Mesendoderm (in vitro differentiated cells): ENCODE results near the gene MYO1B.

Source experiments
- DNase-seq: peaks from one replicate; pipeline ENCODE4 v3.0.0; 2013
- H2AK5ac ChIP-seq: 2 replicates; pipeline ENCODE4 v1.6.1; 2013; ENCODE audit warnings: low read length, inconsistent platforms
- H2BK120ac ChIP-seq: 2 replicates; pipeline ENCODE4 v1.6.1; 2013; ENCODE audit warnings: low read depth, mild to moderate bottlenecking, low read length, moderate library complexity, mixed read lengths
- H2BK15ac ChIP-seq: replicated peaks from 2 replicates; pipeline ENCODE4 v1.6.1; 2013; ENCODE audit warnings: low read depth, mild to moderate bottlenecking, moderate library complexity
- H2BK5ac ChIP-seq: 2 replicates; pipeline ENCODE4 v1.6.1; 2013; ENCODE audit warnings: low read length, inconsistent platforms
- H3K18ac ChIP-seq: 2 replicates; pipeline ENCODE4 v1.6.1; 2013; ENCODE audit warnings: mild to moderate bottlenecking, low read length, mixed read lengths
- H3K23ac ChIP-seq: one replicate; pipeline ENCODE4 v1.6.1; 2013; ENCODE audit warnings: low read length
- H3K27ac ChIP-seq: 2 replicates; pipeline ENCODE4 v1.5.1; 2013; ENCODE audit warnings: low read depth, mild to moderate bottlenecking, inconsistent platforms, low read length, moderate library complexity
- H3K27me3 ChIP-seq: 2 replicates; pipeline ENCODE4 v1.6.1; 2013; ENCODE audit warnings: low read length, control low read depth, mild to moderate bottlenecking, inconsistent platforms; ENCODE audit not compliant: insufficient read depth, poor library complexity
- H3K36me3 ChIP-seq: 2 replicates; pipeline ENCODE4 v1.6.1; 2013; ENCODE audit warnings: low read length, inconsistent platforms; ENCODE audit not compliant: control insufficient read depth, insufficient read depth
- H3K4ac ChIP-seq: one replicate; pipeline ENCODE4 v1.6.1; 2013; ENCODE audit warnings: low read depth, mild to moderate bottlenecking, low read length, moderate library complexity
- H3K4me1 ChIP-seq: 2 replicates; pipeline ENCODE4 v1.6.1; 2013; ENCODE audit warnings: low read depth, low read length, inconsistent platforms; ENCODE audit not compliant: control insufficient read depth
- H3K4me2 ChIP-seq: 2 replicates; pipeline ENCODE4 v1.6.1; 2013; ENCODE audit warnings: low read length
- H3K4me3 ChIP-seq: 2 replicates; pipeline ENCODE4 v1.5.1; 2013; ENCODE audit warnings: mild to moderate bottlenecking, low read length
- H3K56ac ChIP-seq: one replicate; pipeline ENCODE4 v1.6.1; 2013; ENCODE audit warnings: low read length
- H3K79me1 ChIP-seq: 2 replicates; pipeline ENCODE4 v1.6.1; 2013; ENCODE audit warnings: low read length, inconsistent platforms
- H3K79me2 ChIP-seq: 2 replicates; pipeline ENCODE4 v1.6.1; 2013; ENCODE audit warnings: mild to moderate bottlenecking, low read length; ENCODE audit not compliant: control insufficient read depth, insufficient read depth
- H3K9ac ChIP-seq: 2 replicates; pipeline ENCODE4 v1.6.1; 2013; ENCODE audit warnings: low read length, inconsistent platforms
- H4K5ac ChIP-seq: one replicate; pipeline ENCODE4 v1.6.1; 2013; ENCODE audit warnings: low read length
- H4K8ac ChIP-seq: one replicate; pipeline ENCODE4 v1.6.1; 2013; ENCODE audit warnings: low read depth, mild to moderate bottlenecking, control low read depth, low read length, moderate library complexity
- WGBS: extraction: QIAGEN DNeasy Blood & Tissue Kit; methylation state at CpG from one replicate; pipeline ENCODE4 v1.1.7; 2013; ENCODE audit warnings: low lambda C conversion rate, missing lambda C conversion rate; ENCODE audit not compliant: insufficient coverage; ENCODE audit errors: extremely low coverage; 5-methylcytosine and 5-hydroxymethylcytosine counted together

The MYO1B gene

DNA sequence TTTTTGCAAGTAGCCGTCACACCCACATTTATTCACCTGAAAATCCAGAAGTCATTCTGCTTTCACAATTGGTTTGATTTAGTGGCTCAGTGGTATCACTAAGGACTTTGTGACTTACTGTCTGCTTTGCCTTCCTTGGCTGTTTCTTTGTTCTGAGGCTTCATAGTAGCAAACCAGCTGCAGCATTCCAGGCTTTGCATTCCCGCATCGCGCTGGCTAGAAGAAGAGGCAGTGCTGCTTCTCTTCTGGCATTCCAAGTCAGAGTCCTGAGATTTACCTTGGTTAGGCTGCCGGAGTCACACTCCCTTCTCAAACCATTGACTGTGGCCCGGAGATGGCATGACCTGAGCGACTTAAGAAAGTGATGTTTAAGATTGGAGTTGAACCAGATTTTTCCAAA is 35.1 kb downstream of the MYO1B start:
- no peak overlapping the region for H4K5ac ChIP-seq
- H3K23ac ChIP-seq: no peak overlapping the region
- H3K79me2 ChIP-seq: peaks cover 19% of the 10 kb centered on the region
- no peak overlapping the region for H4K8ac ChIP-seq
- no peak overlapping the region for H2BK15ac ChIP-seq
- no peak overlapping the region for H3K4ac ChIP-seq
- H3K27ac ChIP-seq: no peak overlapping the region
- H2BK120ac ChIP-seq: no peak overlapping the region
- DNase-seq: peak; percentile 88
- no peak overlapping the region for H2BK5ac ChIP-seq
- H3K4me2 ChIP-seq: no peak overlapping the region
- H3K27me3 ChIP-seq: no peaks in the 10 kb centered on the region
- peaks cover 28% of the 10 kb centered on the region for H3K79me1 ChIP-seq
- no peaks in the 10 kb centered on the region for H3K4me1 ChIP-seq
- no peak overlapping the region for H3K9ac ChIP-seq
- no CpG with 5 or more reads among the region's 7 CpGs for WGBS
- H3K36me3 ChIP-seq: no peaks in the 10 kb centered on the region
- H3K18ac ChIP-seq: no peak overlapping the region
- no peak overlapping the region for H3K56ac ChIP-seq
- H2AK5ac ChIP-seq: no peak overlapping the region
- H3K4me3 ChIP-seq: no peak overlapping the region

DNA sequence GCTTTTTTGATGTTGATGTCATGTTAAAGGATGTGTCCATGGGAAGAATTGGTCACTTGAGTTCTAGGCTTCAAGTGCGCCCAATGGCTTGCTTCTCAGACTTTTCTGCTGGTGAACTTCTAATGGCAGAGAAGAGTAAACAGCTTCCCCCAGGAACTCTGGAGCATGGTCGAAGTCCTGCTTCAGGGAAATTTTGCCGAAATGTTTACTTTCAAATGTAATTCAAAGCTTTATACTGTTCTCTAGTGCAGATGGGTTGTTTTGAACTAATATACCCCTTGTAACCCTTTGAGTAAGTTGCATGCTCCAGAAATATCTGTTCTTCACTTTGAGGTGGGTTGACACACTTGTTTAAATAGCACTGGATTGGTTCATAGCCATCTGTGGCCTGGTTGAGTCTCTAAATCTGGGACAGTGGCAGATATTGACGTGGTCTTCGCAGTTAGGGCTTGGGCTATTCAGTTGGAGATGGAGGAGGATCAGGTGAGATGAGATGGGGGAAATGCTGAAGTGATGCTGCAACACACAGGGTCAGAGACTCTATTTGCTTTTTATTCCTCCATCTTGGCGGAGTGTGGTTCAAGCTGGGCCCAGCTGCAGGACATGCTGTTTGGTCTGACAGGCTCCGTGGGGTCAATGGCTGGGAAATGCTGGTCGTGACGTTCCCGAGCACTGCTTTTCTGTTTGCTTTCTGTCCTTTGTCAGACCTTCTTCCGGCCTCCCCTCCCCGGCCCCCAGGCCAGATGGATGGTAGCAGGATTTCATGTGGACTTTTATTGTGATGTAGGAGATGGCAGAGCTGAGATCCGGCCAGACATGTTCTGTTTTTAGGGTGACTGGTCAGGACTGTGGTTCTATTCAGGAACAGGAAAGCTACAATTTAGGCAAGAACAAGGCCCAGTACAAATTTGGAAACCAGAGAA is 35.9 kb downstream of the MYO1B start:
- H3K4me3 ChIP-seq: no peak overlapping the region
- H3K36me3 ChIP-seq: no peaks in the 10 kb centered on the region
- H3K79me1 ChIP-seq: peaks cover 27% of the 10 kb centered on the region
- H4K5ac ChIP-seq: no peak overlapping the region
- no peak overlapping the region for H3K9ac ChIP-seq
- no peak overlapping the region for H2AK5ac ChIP-seq
- no peak overlapping the region for H4K8ac ChIP-seq
- H3K23ac ChIP-seq: no peak overlapping the region
- H2BK5ac ChIP-seq: no peak overlapping the region
- H3K4ac ChIP-seq: no peak overlapping the region
- H3K79me2 ChIP-seq: peaks cover 14% of the 10 kb centered on the region
- H3K18ac ChIP-seq: no peak overlapping the region
- H2BK120ac ChIP-seq: no peak overlapping the region
- no peak overlapping the region for H3K56ac ChIP-seq
- H2BK15ac ChIP-seq: no peak overlapping the region
- no peaks in the 10 kb centered on the region for H3K4me1 ChIP-seq
- no peak for DNase-seq
- H3K4me2 ChIP-seq: no peak overlapping the region
- no peaks in the 10 kb centered on the region for H3K27me3 ChIP-seq
- WGBS: no CpG with 5 or more reads among the region's 13 CpGs
- no peak overlapping the region for H3K27ac ChIP-seq

- no peaks in the 10 kb centered on the region for H3K27me3 ChIP-seq
- H3K23ac ChIP-seq: no peak overlapping the region
- H3K9ac ChIP-seq: no peak overlapping the region
- no peaks in the 10 kb centered on the region for H3K4me1 ChIP-seq
- no peak overlapping the region for H2AK5ac ChIP-seq
- no peak overlapping the region for H3K4me2 ChIP-seq
- no peak overlapping the region for H3K27ac ChIP-seq
- H3K79me2 ChIP-seq: peaks cover 20% of the 10 kb centered on the region
- DNase-seq: no peak
- H2BK120ac ChIP-seq: no peak overlapping the region
- peaks cover 31% of the 10 kb centered on the region for H3K79me1 ChIP-seq
- WGBS: no CpG with 5 or more reads among the region's 11 CpGs
- H2BK5ac ChIP-seq: no peak overlapping the region
- H3K4ac ChIP-seq: no peak overlapping the region
- H4K5ac ChIP-seq: no peak overlapping the region
- H4K8ac ChIP-seq: no peak overlapping the region
- no peak overlapping the region for H3K18ac ChIP-seq
- H2BK15ac ChIP-seq: no peak overlapping the region
- H3K56ac ChIP-seq: no peak overlapping the region
- H3K4me3 ChIP-seq: no peak overlapping the region
- no peaks in the 10 kb centered on the region for H3K36me3 ChIP-seq
These were observed 40.0 kb downstream of the MYO1B start for GRCh38 chr2:191285252-191285651.

- Histone ChIP-seq H3K23ac (no peak overlapping the region), H4K5ac (no peak overlapping the region), H3K36me3 (no peaks in the 10 kb centered on the region), H3K4me3 (no peak overlapping the region), H3K56ac (no peak overlapping the region), H3K18ac (no peak overlapping the region), H2AK5ac (no peak overlapping the region), H2BK15ac (no peak overlapping the region), H3K79me1 (peaks cover 19% of the 10 kb centered on the region), H3K4ac (no peak overlapping the region), H4K8ac (no peak overlapping the region), H3K9ac (no peak overlapping the region), H3K4me1 (peaks cover 10% of the 10 kb centered on the region), H3K27ac (no peak overlapping the region), H2BK5ac (no peak overlapping the region), H3K4me2 (no peak overlapping the region), H3K27me3 (no peaks in the 10 kb centered on the region), H3K79me2 (peaks cover 16% of the 10 kb centered on the region), H2BK120ac (no peak overlapping the region)
- no CpG with 5 or more reads among the region's 4 CpGs for WGBS
- no peak for DNase-seq
These were observed 42.6 kb downstream of the MYO1B start for GRCh38 chr2:191287820-191288219.

DNA sequence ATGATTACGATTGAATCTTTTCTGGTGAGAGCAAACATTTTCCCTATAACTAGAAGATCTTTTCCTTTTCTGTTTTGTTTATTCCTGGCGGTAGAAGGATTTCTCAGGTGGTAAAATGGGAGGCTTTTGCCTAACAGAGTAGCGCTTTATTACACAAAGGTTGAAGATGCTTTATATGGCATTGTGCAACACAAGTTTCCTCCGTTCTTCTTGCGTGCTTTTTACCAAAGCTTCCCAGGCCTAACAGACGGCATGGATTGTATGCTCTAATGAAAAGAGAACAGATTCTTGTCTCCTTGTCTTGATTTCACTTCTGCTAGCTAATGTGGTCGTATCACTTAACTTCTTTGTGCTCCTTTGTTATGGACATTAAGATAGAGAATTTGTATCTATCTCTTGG is 43.8 kb downstream of the MYO1B start:
- Histone ChIP-seq H3K4ac (no peak overlapping the region), H3K27ac (no peak overlapping the region), H3K36me3 (no peaks in the 10 kb centered on the region), H3K9ac (no peak overlapping the region), H3K4me2 (no peak overlapping the region), H3K23ac (no peak overlapping the region), H3K79me2 (peaks cover 16% of the 10 kb centered on the region), H2BK15ac (no peak overlapping the region), H3K27me3 (no peaks in the 10 kb centered on the region), H3K4me3 (no peak overlapping the region), H3K56ac (no peak overlapping the region), H4K8ac (no peak overlapping the region), H2BK120ac (no peak overlapping the region), H3K79me1 (peaks cover 19% of the 10 kb centered on the region), H3K18ac (no peak overlapping the region), H2AK5ac (no peak overlapping the region), H2BK5ac (no peak overlapping the region), H4K5ac (no peak overlapping the region), H3K4me1 (peaks cover 14% of the 10 kb centered on the region)
- no CpG with 5 or more reads among the region's 7 CpGs for WGBS
- no peak for DNase-seq
